GM21786 (cell line): ENCODE data around the gene ATP9B.
"Not testable (repeated sequence)": the region's sequence is repeated elsewhere in the genome, so short reads cannot be mapped to it uniquely, and the experiment has no call there.

Experiments
- ATAC-seq: cut with Tn5 transposase; IDR thresholded peaks from one replicate; pipeline ENCODE4 v1.9.1; 2021; ENCODE audit not compliant: unreplicated experiment

The ATP9B gene

DNA sequence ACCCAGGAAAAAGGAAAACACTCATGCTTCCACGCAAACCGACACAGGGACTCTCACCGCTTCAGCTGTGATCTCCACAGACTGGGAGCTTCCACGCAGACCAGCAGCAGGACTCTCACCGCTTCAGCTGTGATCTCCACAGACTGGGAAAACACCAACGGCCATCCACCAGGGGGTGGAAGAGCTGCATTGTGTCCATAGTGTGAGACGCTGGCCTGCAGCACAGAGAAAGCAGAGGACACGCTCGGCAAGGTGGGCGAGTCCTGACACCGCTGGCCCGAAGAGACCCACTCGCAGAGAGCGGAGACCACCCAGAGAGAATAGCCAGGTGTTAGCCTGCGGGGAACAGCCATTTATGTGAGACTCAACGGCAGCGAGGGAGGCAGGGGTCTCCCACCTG lies 284.1 kb downstream of the ATP9B start:
- ATAC-seq: no peak

DNA sequence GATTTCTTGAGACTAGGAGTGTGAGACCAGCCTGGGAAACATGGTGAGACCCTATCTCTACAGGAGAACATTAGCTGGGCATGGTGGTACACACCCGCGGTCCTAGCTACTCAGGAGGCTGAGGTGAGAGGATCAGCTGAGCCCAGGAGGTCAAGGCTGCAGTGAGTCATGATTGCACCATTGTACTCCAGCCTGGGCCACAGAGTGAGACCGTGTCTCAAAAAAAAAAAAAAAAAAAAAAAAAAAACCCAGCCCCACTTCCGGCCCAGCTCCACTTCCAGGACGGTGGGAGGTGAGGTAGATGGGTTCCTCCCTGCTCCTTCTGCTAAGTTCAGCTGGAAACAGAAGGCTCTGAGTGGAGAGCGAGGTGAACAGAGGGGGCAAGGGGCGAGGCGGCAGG lies 285.2 kb downstream of the ATP9B start:
- no peak for ATAC-seq

DNA sequence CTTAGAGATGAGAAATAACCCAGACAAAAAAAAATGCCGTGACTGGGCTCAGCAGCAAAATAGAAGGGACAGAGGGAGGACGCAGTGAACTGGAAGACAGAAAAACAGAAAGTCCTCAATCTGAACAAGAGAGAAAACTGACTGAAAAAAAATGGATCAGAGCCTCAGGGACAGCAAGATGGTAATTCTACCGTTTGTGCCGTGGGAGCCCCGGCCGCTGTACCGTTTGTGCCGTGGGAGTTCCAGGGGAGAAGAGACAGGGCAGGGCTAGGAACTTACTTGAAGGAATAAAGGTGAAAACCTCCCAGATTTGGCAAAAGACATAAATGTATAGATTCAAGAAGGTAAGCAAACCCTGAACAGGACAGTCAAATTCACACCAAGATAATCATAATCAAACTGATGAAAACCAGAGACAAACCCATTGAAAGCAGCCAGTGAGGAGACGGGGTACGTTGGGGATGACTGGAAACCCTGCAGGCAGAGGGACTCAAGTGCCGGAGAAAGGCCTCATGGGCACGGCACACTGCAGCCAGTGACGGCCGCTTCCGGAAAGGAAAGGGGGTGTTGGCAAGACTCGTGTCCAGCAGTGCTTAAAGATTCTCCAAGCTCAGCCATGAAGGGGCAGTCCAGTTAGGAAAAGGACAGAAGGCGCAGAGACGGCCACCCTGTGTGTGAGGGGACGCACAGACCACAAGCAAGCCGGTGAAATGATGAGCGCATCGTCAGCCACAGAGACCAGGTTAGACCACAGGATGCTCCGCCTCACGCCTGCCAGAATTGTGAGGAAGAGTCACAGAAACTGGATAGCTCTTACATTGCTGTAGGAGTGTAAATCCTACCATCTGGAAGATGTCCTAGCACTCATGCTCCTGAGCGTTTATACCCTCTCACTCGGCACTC lies 286.5 kb downstream of the ATP9B start:
- ATAC-seq: no peak

DNA sequence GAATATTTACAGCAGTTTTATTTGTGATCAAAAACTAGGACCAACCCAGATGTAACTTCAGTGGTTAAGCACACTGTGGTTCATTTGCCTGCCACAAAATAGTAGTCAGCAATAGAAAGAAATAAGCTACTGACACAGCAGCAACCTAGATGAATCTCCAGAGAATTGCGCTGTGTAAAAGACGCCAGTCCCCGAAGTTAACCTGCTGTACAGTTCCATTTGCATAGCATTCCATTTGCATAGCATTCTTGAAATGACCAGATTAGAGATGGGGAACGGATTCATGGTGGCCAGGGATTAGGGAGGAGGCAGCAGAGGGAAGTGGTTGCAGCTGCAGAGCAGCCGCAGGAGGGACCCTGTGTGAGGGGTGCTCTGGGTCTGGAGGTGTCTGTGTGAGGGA lies 287.2 kb downstream of the ATP9B start:
- peak; percentile 91 for ATAC-seq

DNA sequence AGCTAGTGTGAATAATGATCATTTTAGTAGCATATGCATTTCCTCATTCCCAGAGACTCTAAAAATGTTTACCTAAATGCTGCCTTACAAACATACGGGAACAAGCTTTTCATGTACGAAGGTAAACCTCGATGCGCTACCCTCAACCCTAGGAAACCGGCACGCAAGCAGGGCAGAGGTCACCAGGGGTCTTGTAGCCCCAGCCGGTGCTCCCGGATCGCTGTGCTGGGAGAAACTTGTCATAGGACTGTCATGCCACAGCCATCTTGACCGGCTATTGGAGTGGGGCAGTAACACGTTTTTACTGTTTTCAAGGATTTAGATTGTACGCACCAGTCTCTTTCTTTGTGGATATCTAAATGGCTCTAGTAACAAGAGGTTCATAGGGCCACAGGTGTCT lies 291.7 kb downstream of the ATP9B start:
- no peak for ATAC-seq

DNA sequence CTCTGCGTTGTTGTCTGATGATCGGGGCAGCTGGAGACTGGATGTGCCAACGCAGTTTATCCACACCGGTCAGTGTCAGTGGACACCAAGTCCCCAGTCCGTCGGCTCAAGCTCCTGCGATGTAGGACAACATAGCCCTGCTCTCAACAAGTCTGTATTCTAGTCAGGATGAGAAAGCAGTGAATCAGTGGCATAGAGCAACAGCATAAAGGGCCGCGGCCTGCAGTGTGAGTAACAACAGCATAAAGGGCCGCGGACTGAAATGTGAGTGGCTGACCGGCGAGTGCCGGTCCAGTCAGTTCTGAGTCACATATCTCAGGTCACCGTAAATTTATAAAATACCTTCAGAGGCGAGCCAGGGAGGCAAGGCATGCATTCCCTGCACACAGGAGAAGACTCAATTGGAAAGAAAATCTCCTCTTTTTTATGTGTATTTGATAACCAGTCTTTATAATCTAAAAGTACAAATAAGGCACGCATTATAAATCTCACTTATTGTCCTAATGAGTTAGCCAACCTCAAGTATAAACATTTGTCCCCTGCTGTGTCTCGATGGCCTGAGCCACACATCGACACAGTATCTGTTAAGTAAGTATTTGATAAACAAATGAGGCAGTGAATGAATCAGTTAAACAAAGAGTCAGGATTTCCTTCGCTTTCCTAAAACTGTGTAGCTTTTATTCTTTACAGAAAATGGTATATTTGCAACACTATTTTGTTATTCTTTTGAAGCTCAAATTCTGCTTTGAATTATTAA lies 292.8 kb downstream of the ATP9B start:
- no peak for ATAC-seq

DNA sequence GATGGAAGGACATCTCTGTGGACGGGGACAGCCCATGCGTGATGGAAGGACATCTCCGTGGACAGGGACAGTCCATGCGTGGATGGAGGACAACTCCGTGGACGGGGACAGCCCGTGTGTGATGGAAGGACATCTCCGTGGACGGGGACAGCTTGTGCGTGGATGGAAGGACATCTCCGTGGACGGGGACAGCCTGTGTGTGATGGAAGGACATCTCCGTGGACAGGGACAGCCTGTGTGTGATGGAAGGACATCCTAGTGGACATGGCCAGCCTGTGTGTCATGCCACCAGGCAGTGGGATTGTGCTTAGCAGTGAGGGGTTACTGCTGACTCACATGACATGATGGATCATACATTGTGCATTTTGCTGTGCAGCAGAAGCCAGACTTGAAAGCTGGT lies 296.5 kb downstream of the ATP9B start:
- no peak for ATAC-seq

DNA sequence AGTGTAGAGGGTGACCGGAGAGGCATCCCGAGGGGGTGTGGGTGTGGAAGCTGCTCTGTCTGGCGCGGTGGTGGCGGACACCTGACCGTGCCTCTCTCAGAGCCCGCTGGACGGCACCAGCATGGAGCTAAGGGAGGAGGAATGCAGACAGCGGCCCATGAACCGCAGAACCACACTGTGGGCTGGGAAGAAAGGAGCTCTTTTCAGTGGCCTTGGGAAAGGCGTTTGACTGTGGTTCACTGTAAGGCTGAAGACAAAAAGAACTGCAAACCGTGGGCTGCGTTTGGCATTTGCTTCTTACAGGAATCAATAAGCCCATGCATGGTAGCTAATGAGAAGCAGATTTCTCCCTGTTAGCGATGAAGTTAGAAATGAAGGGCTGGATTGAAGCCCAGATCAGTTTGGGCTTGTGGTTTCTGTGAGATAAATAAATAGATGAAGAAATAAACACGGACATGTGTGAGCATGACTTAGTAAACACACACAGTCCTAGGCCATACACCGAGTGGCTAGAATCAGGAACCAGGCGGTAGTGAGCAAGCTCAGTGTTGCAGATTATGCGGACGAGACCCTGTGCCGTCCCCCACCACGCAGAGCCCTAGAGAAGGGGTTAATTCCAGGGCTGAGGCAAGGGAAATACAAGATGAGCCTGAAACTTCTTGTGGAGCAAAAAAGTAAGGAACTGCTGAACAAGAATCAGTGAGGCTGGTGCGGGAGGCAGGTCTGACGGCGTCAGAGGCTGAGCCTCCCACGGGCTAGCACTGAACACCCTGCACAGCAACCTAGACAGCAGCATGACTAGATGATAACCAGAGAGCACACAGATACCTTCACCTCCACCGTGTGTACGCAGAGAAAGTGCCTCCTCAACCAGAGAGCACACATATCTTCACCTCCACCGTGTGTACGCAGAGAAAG lies 297.2 kb downstream of the ATP9B start:
- ATAC-seq: no peak

DNA sequence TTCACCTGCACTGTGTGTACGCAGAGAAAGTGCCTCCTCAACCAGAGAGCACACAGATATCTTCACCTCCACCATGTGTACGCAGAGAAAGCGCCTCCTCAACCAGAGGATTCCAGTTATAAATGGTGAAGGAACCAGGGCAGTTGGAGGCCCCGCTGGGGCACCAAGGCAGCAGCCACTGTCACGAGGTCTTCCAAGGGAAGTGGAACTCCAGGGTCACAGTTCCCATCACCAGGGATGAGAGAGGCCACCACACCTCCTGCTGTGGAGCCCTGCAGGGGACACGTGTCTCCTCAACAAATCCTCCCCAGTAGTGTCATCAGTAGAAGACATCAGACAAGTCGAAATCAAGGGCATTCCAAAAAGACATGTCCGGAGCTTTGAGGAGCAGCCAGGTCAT lies 298.3 kb downstream of the ATP9B start:
- no peak for ATAC-seq

DNA sequence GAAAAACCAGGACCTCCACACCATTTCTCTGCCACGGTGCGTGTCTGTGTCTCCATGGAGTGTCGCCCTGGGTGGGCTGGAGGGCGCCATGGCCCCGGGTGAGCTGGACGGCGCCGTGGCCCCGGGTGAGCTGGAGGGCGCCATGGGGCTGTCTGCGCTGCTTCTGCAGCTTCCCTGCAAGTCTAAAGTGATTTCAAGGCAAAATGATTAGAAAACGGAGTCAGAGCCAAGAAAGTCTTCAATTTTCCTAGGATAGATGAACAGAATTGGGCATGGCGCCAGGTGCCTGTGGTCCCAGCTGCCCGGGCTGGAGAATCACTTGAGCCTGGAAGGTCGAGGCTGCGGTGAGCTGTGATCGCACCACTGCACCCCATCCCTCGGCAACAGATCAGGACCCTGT lies 298.8 kb downstream of the ATP9B start:
- no peak for ATAC-seq

DNA sequence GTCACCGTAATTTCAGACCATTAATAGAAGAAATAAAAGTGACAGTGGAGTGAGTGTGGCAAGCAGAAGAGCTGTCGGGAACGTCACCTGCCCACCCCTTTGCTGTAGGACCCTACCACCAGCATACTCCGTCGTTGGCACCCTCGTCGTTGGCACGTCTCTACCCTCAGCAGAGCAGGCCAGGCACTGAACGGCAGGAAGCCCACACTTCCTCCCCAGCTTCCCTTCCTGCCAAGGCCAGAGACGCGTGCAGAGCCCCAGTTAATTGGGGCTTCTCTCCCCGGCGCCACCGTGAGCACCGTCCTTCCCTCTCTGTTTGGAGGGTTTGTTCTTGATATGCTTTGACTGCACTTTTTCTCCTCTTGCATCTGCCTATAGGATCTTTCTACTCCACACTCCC lies 299.5 kb downstream of the ATP9B start:
- no peak for ATAC-seq

DNA sequence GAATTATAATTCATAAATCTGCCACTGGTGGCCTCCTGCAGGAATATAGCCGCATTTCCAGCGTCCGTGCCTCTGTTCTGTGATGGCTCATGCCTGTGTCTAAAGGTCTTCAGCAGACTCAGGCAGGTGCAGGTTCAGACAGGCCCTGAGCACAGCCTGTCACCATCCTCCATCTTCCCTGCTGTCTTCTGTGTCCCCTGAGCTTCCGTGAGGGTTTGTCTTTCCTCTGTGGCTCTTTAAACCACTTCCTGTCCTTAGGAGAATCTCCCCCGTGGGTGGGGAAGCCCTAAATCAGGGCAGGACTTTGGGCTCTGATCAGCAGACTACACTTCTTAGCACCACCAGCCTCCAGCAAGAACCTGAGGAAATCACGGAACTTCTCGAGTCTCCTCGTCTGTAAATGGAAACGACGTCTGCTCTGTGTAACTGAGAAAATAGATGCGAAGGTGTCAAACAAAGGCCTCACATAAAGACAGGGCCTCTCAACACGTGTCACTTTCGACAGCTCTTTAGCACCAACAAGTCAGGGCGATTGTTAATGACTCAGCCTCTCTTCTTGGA lies 302.4 kb downstream of the ATP9B start:
- ATAC-seq: no peak

DNA sequence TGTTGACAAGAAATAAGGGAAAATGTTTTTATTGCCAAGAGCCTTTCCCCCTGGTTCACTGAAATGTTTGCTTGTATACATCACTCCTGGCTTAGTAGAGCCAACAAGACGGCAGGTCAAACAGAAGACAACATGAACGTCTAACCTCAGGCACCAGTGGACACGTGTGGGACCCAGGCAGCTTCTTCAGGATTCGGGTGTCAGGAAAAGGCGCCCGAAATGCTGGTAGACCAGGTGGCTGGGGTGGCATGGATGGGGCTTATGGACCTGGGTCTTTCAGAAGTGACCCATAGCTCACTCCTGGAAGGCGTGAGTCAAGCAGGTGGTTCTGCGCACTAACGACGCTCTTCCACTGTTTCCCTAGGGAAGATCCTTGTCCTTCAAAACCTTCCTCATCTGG lies 303.3 kb downstream of the ATP9B start:
- no peak for ATAC-seq

DNA sequence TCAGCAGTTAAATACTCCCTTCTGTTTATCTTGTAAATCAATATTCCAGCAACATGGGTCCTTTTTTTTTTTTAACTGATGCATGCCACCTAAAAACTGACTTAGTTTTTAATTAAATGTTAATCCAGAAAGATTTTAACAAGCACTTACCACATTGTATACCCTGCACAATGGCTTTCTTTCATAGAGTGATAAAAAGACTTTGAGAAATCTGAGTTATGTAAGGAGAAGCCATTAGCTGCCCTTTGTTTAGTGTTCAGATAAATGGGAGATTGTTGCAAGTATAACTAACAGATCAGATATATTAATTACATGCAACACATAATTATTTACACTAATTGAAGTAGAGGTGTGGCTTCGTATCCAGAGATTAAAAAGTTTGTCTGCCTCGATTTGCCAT lies 303.8 kb downstream of the ATP9B start:
- no peak for ATAC-seq

DNA sequence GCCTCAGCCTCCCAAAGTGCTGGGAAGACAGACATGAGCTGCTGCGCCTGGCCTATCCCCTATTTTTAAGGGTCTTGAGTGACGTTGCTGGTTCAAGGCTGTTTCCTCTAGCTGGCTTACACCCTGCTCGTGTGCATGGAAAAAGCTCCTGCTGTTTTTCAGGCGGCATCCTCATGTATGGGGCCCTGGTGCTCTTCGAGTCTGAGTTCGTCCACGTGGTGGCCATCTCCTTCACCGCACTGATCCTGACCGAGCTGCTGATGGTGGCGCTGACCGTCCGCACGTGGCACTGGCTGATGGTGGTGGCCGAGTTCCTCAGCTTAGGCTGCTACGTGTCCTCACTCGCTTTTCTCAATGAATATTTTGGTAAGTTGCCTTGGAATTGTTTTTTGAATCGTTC lies 304.5 kb downstream of the ATP9B start:
- ATAC-seq: no peak

DNA sequence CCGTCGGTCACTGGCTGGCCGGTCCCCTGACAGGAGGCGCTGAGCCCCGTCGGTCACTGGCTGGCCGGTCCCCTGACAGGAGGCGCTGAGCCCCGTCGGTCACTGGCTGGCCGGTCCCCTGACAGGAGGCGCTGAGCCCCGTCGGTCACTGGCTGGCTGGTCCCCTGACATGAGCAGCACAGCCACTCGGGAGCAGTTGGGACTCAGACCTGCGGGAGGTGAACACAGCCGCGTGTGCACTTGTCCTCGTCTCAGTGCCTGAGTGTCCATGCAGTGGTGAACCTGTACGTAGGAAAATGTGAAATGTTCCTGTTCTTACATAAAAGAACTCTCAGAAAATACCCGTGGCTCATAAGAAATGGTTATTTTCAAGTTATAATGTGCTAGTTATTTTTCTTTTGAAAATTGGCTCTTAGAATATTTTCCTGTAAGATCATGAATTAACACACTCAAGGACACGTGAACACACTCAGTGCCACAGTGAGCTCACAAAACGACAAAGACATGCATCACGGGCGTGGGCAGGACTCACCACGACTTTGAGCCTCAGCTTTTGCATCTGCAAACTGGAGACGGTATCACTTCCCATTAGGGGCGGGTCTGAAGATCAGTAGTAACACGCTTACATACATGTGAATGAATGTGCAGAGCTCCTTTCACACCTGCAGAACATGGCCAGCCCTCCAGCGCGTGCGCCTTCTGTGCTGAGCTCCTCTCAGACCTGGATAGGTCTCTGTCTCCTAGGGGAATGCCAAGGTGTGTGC lies 305.4 kb downstream of the ATP9B start:
- peak; percentile 64 for ATAC-seq

DNA sequence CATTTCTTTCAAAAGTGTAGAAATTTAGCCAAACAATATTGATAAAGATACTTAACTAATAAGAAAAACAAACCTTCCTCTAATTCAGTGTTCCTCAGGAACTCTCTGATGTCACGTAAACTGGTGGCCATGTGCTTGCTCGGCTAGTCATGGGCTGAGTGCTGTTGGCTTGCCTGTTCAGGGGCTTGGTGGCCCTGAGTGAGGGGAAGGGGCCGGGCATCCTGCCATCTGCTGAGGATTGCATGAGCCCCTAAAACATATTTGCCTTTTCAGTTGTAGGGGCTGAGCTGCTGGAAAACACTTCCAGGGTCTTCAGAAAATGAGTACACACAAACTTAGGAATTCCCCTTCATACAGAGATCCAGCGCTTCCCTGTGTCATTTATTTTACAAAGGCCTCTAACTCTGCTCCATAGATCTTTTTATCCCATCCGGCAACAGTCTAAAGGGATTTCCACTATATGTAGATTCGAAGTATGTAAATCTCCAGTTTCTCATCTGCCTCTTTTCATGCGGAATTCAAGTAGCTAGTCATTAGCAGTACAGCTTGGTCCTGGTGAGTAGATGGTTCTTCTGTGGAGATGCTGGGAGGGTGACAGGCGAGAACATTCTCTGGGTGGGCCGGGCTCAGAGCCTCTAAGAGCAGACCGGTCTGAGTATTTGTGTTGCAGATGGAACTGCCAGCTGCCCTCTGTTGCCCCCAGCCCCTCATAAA lies 306.4 kb downstream of the ATP9B start:
- ATAC-seq: no peak

DNA sequence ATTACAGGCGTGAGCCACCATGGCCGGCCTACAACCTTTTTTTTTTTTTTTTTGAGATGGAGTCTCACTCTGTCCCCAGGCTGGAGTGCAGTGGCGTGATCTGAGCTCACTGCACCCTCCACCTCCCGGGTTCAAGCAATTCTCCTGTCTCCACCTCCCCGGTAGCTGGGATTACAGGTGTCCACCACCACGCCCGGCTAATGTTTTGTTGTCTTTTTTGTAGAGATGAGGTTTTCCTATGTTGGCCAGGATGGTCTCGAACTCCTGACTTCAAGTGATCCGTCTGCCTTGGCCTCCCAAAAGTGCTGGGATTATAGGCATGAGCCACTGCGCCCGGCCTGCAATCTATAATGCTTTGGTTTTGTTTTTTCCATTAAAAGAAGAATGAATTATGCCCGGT lies 307.5 kb downstream of the ATP9B start:
- not testable (repeated sequence) for ATAC-seq

DNA sequence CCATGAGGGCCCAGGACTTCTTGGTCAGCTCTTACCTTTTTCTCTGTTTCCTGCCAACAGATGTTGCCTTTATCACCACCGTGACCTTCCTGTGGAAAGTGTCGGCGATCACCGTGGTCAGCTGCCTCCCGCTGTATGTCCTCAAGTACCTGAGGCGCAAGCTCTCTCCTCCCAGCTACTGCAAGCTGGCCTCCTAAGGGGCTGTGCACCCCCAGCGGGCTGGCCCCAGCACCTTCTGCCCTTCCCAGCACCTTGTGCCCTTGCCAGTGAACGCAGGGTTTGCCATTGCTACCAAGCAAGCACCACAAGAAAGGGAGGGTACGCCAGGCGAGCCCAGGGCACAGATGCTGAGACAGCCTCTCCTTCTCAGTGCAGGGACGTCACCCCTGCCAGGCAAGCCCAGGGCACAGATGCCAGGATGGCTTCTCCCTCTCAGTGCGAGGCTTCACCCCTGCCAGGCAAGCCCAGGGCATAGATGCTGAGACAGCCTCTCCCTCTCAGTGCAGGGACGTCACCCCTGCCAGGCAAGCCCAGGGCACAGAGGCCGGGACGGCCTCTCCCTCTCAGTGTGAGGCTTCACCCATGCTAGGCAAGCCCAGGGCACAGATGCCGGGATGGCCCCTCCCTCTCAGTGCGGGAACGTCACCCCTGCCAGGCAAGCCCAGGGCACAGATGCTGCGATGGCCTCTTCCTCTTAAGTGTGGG lies 308.1 kb downstream of the ATP9B start:
- ATAC-seq: no peak
